Measurements from ENCODE around the gene TCF3.
"Not testable (repeated sequence)": the region's sequence is repeated elsewhere in the genome, so short reads cannot be mapped to it uniquely, and the experiment has no call there.

DNA sequence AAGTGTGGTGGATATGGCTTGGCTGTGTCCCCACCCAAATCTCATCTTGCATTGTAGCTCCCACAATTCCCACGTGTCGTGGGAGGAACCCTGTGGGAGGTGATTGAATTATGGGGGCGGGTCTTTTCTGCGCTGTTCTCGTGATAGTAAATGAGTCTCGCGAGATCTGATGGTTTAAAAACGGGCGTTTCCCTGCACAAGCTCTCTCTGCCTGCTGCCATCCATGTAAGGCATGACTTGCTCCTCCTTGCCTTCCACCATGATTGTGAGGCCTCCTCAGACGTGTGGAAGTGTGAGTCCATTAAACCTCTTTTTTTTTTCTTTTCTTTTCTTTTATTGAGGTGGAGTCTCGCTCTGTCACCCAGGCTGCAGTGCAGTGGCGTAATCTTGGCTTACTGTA lies 43.1 kb upstream of the TCF3 start:
- TF ChIP-seq SRF (IDR thresholded peaks at IDR 0.05; ENCODE audit: low read depth, low read length); RAD21 (IDR thresholded peaks at IDR 0.05 in 1 of 2, conservative IDR thresholded peaks at IDR 0.05 in 1 of 2; ENCODE audit: low read depth in 2 of 2, low read length in 2 of 2); GTF2F1 (IDR thresholded peaks at IDR 0.05; ENCODE audit: borderline replicate concordance, low read depth, low read length); RFX5 (IDR thresholded peaks at IDR 0.05; ENCODE audit: borderline replicate concordance, low read depth, low read length): not testable (repeated sequence)
- TF ChIP-seq, protein P1, sequence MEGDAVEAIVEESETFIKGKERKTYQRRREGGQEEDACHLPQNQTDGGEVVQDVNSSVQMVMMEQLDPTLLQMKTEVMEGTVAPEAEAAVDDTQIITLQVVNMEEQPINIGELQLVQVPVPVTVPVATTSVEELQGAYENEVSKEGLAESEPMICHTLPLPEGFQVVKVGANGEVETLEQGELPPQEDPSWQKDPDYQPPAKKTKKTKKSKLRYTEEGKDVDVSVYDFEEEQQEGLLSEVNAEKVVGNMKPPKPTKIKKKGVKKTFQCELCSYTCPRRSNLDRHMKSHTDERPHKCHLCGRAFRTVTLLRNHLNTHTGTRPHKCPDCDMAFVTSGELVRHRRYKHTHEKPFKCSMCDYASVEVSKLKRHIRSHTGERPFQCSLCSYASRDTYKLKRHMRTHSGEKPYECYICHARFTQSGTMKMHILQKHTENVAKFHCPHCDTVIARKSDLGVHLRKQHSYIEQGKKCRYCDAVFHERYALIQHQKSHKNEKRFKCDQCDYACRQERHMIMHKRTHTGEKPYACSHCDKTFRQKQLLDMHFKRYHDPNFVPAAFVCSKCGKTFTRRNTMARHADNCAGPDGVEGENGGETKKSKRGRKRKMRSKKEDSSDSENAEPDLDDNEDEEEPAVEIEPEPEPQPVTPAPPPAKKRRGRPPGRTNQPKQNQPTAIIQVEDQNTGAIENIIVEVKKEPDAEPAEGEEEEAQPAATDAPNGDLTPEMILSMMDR (IDR thresholded peaks at IDR 0.05; ENCODE audit: control extremely low read depth in 1 of 3, insufficient read depth in 1 of 3, low read depth in 1 of 3, low read length in 3 of 3), result not testable (repeated sequence)

All from H1 (cell line).